A204.1 (cell line): ENCODE results near the gene DPP8.
"Not testable (repeated sequence)": the region's sequence is repeated elsewhere in the genome, so short reads cannot be mapped to it uniquely, and the experiment has no call there.

Experiments used
- FAIRE-seq: peaks from 2 replicates; lab custom pipeline; 2012; peaks lifted over from hg19 to GRCh38; lab: Jason Lieb, UNC

The DPP8 gene

DNA sequence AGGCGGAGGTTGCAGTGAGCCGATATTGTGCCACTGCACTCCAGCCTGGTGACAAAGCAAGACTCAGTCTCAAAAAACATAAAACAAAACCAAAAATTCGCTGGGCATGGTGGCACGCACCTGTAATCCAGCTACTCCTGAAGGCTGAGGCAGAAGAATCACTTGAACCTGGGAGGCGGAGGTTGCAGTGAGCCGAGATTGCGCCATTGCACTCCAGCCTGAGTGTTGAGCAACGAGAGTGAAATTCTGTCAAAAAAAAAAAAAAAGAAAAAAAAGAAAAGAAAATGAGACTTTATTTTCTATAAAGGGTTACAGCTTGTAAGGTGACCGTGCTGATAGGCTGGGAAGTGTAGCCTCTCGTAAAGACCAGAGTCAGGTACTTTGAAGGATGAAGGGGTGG is 6.7 kb upstream of the DPP8 start:
- no peak for FAIRE-seq

GRCh38 chr15:65521350-65521749 is 3.9 kb upstream of the DPP8 start:
- FAIRE-seq, result no peak

DNA sequence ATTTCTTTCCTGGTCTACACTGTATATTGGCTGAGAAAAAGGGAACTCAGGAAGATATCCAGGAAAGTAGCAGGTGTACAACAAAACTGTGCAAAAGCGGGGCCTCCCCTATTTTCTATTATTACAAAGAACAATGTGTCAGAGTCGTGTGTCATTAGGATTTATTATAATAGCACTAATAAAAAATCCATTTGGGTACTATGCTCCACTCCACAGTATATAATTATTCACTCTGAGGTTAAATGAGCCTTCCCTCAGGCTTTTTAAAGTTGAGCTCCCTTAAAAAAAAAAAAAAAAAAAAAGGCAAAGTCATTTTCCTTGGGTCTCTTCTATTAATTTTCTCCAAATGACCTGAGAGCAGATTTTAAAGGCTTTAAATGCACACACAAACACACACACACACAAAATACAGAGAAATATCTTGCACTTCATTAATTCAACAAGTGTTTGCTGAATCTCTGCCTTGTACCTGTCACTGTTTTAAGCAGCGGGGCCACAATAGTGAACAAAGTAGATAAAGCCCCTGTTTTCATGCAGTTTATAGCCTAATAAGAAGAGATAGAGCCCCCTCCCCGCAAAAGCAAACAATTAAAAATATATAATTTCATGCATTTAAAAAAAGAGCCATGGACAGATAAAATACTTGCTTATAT is 1.3 kb upstream of the DPP8 start:
- no peak for FAIRE-seq

DNA sequence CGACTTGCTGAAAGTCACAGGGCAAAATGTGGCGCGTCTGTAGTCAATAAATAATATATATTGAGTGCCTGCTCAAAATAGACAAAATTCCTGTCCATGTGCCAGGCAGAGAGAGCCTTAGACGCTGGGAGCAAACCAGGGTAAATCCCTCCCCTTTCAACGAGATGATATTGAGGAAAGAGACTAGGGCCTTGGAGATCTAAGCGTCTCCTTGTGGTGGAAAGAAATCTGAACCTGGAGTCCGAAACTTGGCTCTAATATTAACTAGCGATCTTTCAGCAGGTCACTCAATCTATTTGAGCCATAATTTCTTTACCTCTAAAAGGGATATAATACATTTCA is 348 bp upstream of the DPP8 start:
- FAIRE-seq, result no peak

- FAIRE-seq, result no peak
These were observed 4.6 kb downstream of the DPP8 start for GRCh38 chr15:65512807-65513416.

DNA sequence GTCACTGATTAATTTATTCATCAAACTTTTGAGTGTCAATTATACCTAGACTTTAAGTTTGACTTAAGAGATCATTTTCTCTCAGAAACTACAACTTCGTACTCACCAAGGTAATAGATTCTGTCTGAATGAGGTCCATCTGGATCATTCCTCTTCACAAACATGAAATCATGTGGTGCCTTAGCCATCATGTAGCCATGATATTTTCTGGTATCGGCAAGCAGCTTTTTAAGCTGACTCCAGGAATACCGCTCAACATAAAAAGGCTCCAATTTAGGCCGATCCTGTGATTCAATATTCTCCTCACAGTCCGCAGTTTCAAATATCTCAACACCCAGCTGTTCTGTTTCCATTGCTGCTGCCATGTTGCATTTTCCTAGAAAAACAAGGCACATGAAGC is 5.3 kb downstream of the DPP8 start:
- no peak for FAIRE-seq

- FAIRE-seq, result no peak
These were observed 8.2 kb downstream of the DPP8 start for GRCh38 chr15:65509321-65509720.

DNA sequence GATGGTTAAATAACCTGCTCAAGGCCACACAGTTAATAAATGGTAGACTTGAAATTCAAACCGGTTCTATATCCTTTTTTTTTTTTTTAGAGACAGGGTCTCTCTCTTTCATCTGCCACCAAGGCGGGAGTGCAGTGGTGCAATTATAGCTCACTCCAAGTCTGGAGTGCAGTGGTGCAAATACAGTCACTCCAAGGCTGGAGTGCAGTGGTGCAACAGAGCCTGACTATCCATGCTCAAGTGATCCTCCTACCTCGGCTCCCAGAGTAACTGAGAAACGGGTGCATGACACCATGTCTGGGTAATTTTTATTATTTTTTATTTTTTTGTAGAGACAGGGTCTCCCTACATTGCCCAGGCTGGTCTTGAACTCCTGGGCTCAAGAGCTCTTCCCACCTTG is 23.4 kb downstream of the DPP8 start:
- FAIRE-seq, result no peak

DNA sequence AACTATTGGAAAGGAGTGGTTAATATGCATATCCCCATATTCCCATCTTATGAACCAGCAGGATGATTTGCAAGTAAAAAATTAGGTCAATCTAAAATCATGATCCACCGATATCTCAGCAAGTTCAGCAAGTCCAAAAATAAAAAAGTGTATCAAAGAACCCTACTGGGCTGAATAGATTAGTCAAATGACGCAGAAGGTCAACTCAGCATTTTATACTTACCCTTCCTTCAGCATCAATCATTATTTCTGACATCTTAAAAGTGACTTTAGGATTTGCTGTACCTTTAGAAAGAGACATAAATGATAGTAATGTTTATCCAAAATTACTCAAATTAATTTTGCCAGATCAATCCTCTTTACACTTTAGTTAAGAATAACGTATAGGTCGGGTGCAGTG is 32.6 kb downstream of the DPP8 start:
- FAIRE-seq, result no peak

GRCh38 chr15:65476903-65477302 is 40.6 kb downstream of the DPP8 start:
- no peak for FAIRE-seq

GRCh38 chr15:65470866-65471265 is 46.6 kb downstream of the DPP8 start:
- FAIRE-seq, result no peak

GRCh38 chr15:65468229-65468909 is 49.1 kb downstream of the DPP8 start:
- FAIRE-seq, result no peak

DNA sequence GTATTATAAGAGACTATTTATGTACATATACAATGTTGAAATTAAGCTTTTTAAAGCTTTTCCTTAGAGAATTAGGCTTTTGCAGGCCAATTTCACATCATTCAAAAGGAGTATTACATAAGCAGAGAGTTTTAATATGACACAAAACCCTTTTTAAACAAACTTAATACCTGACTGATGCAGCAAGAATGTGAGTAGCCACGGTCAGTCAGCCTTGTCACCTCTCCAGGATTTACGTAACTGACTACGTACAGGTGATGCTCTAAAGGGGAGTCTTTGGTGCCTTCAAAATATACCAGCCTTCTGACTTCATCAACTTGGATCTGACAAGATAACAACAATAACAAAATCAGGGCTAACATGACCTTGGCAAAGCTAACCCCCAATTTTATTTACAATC is 50.6 kb downstream of the DPP8 start:
- no peak for FAIRE-seq

DNA sequence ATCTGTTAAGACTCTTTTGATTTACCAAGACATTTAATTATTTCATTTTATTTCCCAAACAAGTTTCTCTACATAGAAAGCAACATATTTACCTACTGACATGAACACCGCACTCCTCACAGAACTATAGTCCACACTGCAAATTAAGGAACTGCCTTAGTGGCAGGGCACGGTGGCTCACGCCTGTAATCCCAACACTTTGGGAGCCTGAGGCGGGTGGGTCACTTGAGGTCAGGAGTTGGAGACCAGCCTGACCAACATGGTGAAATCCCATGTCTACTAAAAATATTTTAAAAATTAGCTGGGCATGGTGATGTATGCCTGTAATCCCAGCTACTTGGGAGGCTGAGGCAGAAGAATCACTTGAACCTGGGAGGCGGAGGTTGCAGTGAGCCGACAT is 54.4 kb downstream of the DPP8 start:
- FAIRE-seq, result not testable (repeated sequence)

GRCh38 chr15:65460741-65461347 is 56.6 kb downstream of the DPP8 start:
- FAIRE-seq, result no peak

DNA sequence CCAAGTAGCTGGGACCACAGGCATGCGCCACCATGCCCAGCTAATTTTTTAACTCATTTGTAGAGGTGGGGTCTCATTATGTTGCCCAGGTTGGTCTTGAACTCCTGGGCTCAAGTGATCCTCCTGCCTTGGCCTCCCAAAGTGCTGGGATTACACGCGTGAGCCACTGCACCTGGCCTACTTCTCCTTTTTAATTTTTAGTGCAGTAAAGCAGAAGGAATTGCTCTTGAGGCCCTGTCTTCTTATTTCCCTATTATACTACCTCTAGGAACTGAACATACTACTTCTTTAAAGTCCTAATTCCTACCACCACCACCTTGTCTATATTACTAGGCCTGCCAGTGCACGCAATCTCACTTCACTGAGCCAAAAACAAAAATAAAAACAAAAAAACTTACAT is 62.2 kb downstream of the DPP8 start:
- FAIRE-seq, result not testable (repeated sequence)

DNA sequence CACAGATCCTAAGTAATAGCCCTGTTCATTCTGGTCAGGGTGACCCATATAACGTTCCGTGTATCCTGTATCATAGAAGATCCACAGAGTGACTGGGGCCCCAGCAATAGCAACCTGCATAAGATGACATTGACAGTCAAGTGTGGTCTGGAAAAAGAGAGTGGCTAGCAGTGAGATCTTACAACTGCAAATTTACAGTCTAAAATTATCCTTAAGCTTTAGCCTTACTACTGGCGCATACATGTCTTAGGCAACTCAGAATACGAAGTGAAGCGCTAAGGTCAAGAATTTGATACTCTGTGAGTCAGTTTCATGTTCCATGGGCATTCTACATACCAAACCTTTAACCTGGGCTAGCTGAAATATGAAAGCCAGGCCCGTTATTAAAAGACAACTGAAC is 65.5 kb downstream of the DPP8 start:
- no peak for FAIRE-seq

GRCh38 chr15:65450556-65450955 is 66.9 kb downstream of the DPP8 start:
- no peak for FAIRE-seq

GRCh38 chr15:65447145-65447544 is 70.3 kb downstream of the DPP8 start:
- FAIRE-seq, result no peak

GRCh38 chr15:65434201-65434600 is 83.3 kb downstream of the DPP8 start:
- no peak for FAIRE-seq

DNA sequence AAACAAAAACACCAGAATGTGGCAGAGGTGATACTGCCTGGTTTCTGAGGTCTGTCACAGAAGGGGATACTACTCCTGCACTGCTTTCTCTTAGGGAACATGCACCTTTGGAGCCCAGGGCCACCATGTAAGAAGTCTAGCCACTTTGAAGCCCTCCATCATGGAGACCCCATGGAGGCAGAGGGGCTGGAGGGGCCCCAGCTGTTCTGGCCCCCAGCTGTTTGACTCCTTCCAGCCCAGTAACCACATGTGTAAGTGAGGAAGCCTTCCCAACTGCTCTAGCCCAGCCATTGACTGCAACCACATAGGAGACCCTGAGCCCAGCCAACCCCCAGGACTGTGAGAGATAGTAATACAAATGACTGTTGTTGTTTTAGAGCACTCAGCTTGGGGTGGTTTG is 85.8 kb downstream of the DPP8 start:
- FAIRE-seq, result no peak

GRCh38 chr15:65426216-65426853 is 91.2 kb downstream of the DPP8 start:
- no peak for FAIRE-seq

DNA sequence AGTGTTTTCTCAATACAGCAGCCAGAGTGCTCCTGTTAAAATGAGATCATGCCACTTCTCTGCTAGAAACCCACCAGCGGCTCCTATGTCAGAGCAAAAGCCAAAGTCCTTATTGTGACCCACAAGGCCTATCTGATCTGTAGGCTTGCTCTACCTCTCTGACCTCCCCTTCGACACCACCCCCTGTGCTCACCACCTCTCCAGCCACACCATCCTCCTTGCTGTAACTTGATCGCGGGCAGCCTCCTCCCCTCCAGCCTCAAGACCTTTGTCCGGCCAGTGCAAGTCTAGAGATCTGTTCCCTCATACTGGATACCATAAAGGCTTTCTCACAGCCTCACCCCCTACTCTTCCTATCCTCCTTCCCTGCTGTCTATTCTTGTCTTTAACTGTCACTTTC is 92.8 kb downstream of the DPP8 start:
- FAIRE-seq, result no peak
